Measurements from ENCODE around the gene LRRC4C.
"Not testable (repeated sequence)": the region's sequence is repeated elsewhere in the genome, so short reads cannot be mapped to it uniquely, and the experiment has no call there.

Gene LRRC4C

GRCh38 chr11:40958707-40959106 is 500.7 kb downstream of the LRRC4C start:
- H3K4me3 ChIP-seq, result no peak overlapping the region
- H3K4me1 ChIP-seq, result no peaks in the 10 kb centered on the region
- H3K36me3 ChIP-seq, result no peaks in the 10 kb centered on the region
- H3K9ac ChIP-seq, result no peak overlapping the region
- no peak overlapping the region for H3K27ac ChIP-seq
- H3K27me3 ChIP-seq, result no peaks in the 10 kb centered on the region
- TF ChIP-seq Cebpa-rat (IDR thresholded peaks at IDR 0.05), result no peak
- H3K9me3 ChIP-seq (replicated peaks in 1 of 11), result no peaks in the 10 kb centered on the region
- no peak overlapping the region for H3K4me2 ChIP-seq
- no peaks in the 10 kb centered on the region for H4K20me1 ChIP-seq

GRCh38 chr11:40952479-40952878 is 507.0 kb downstream of the LRRC4C start:
- no peaks in the 10 kb centered on the region for H3K4me1 ChIP-seq
- H3K9me3 ChIP-seq (replicated peaks in 1 of 11), result no peaks in the 10 kb centered on the region
- no peak overlapping the region for H3K9ac ChIP-seq
- H3K27ac ChIP-seq, result no peak overlapping the region
- no peak for TF ChIP-seq Cebpa-rat (IDR thresholded peaks at IDR 0.05)
- no peak overlapping the region for H3K4me3 ChIP-seq
- no peaks in the 10 kb centered on the region for H4K20me1 ChIP-seq
- H3K4me2 ChIP-seq, result no peak overlapping the region
- H3K27me3 ChIP-seq, result no peaks in the 10 kb centered on the region
- no peaks in the 10 kb centered on the region for H3K36me3 ChIP-seq

GRCh38 chr11:40938002-40938401 is 521.5 kb downstream of the LRRC4C start:
- no peaks in the 10 kb centered on the region for H4K20me1 ChIP-seq
- H3K36me3 ChIP-seq, result no peaks in the 10 kb centered on the region
- no peaks in the 10 kb centered on the region for H3K27me3 ChIP-seq
- no peak for TF ChIP-seq Cebpa-rat (IDR thresholded peaks at IDR 0.05)
- H3K9ac ChIP-seq, result no peak overlapping the region
- H3K4me3 ChIP-seq, result no peak overlapping the region
- no peaks in the 10 kb centered on the region for H3K9me3 ChIP-seq (replicated peaks in 1 of 11)
- H3K27ac ChIP-seq, result no peak overlapping the region
- no peaks in the 10 kb centered on the region for H3K4me1 ChIP-seq
- H3K4me2 ChIP-seq, result no peak overlapping the region

GRCh38 chr11:40924915-40925314 is 534.5 kb downstream of the LRRC4C start:
- Histone ChIP-seq H3K9me3 (replicated peaks in 1 of 11) (no peaks in the 10 kb centered on the region), H3K4me2 (no peak overlapping the region), H3K4me1 (no peaks in the 10 kb centered on the region), H3K27ac (no peak overlapping the region), H3K27me3 (no peaks in the 10 kb centered on the region), H4K20me1 (no peaks in the 10 kb centered on the region), H3K4me3 (no peak overlapping the region), H3K9ac (no peak overlapping the region), H3K36me3 (no peaks in the 10 kb centered on the region)
- TF ChIP-seq Cebpa-rat (IDR thresholded peaks at IDR 0.05), result no peak

- Histone ChIP-seq H3K4me2 (no peak overlapping the region), H3K9me3 (replicated peaks in 1 of 11) (no peaks in the 10 kb centered on the region), H3K4me3 (no peak overlapping the region), H3K27ac (no peak overlapping the region), H3K36me3 (no peaks in the 10 kb centered on the region), H3K4me1 (no peaks in the 10 kb centered on the region), H3K27me3 (no peaks in the 10 kb centered on the region), H4K20me1 (no peaks in the 10 kb centered on the region), H3K9ac (no peak overlapping the region)
- no peak for TF ChIP-seq Cebpa-rat (IDR thresholded peaks at IDR 0.05)
Observed at GRCh38 chr11:40921246-40921645, 538.2 kb downstream of the LRRC4C start.

GRCh38 chr11:40910774-40911173 is 548.7 kb downstream of the LRRC4C start:
- not testable (repeated sequence) for H4K20me1 ChIP-seq, H3K27ac ChIP-seq, H3K4me1 ChIP-seq, H3K27me3 ChIP-seq, H3K4me2 ChIP-seq, H3K9ac ChIP-seq, H3K4me3 ChIP-seq, H3K36me3 ChIP-seq
- peaks cover 0 to 10% (median 0%) of the 10 kb centered on the region in 11 experiments; a peak in 1 of 22 replicates for H3K9me3 ChIP-seq (replicated peaks in 1 of 11)

GRCh38 chr11:40894501-40894900 is 565.0 kb downstream of the LRRC4C start:
- no peaks in the 10 kb centered on the region for H4K20me1 ChIP-seq
- H3K36me3 ChIP-seq, result no peaks in the 10 kb centered on the region
- no peak for TF ChIP-seq Cebpa-rat (IDR thresholded peaks at IDR 0.05)
- H3K27ac ChIP-seq, result no peak overlapping the region
- no peak overlapping the region for H3K9ac ChIP-seq
- no peak overlapping the region for H3K4me2 ChIP-seq
- no peaks in the 10 kb centered on the region for H3K4me1 ChIP-seq
- no peaks in the 10 kb centered on the region for H3K9me3 ChIP-seq (replicated peaks in 1 of 11)
- H3K27me3 ChIP-seq, result no peaks in the 10 kb centered on the region
- H3K4me3 ChIP-seq, result no peak overlapping the region

GRCh38 chr11:40885250-40885954 is 574.0 kb downstream of the LRRC4C start:
- Histone ChIP-seq H3K27me3 (no peaks in the 10 kb centered on the region), H3K4me3 (no peak overlapping the region), H3K4me1 (no peaks in the 10 kb centered on the region), H3K27ac (no peak overlapping the region), H3K9me3 (replicated peaks in 1 of 11) (no peaks in the 10 kb centered on the region), H3K9ac (no peak overlapping the region), H4K20me1 (no peaks in the 10 kb centered on the region), H3K36me3 (no peaks in the 10 kb centered on the region), H3K4me2 (no peak overlapping the region)
- no peak for TF ChIP-seq Cebpa-rat (IDR thresholded peaks at IDR 0.05)

GRCh38 chr11:40882301-40882700 is 577.2 kb downstream of the LRRC4C start:
- no peaks in the 10 kb centered on the region for H3K4me1 ChIP-seq
- no peaks in the 10 kb centered on the region for H3K36me3 ChIP-seq
- H3K27me3 ChIP-seq, result no peaks in the 10 kb centered on the region
- no peak overlapping the region for H3K4me3 ChIP-seq
- no peak overlapping the region for H3K4me2 ChIP-seq
- H3K9ac ChIP-seq, result no peak overlapping the region
- no peaks in the 10 kb centered on the region for H4K20me1 ChIP-seq
- no peaks in the 10 kb centered on the region for H3K9me3 ChIP-seq (replicated peaks in 1 of 11)
- TF ChIP-seq Cebpa-rat (IDR thresholded peaks at IDR 0.05), result no peak
- no peak overlapping the region for H3K27ac ChIP-seq

GRCh38 chr11:40879911-40880310 is 579.5 kb downstream of the LRRC4C start:
- Histone ChIP-seq H3K9me3 (replicated peaks in 1 of 11) (no peaks in the 10 kb centered on the region), H3K27me3 (no peaks in the 10 kb centered on the region), H3K4me3 (no peak overlapping the region), H3K9ac (no peak overlapping the region), H3K4me2 (no peak overlapping the region), H3K27ac (no peak overlapping the region), H3K36me3 (no peaks in the 10 kb centered on the region), H3K4me1 (no peaks in the 10 kb centered on the region), H4K20me1 (no peaks in the 10 kb centered on the region)
- TF ChIP-seq Cebpa-rat (IDR thresholded peaks at IDR 0.05), result no peak
